Activated naive CD4-positive, alpha-beta T cell treated with anti-CD3 and anti-CD28 coated beads for 36 hours (primary cell): ENCODE results near the gene THRSP. TPM values are rescaled to one million over a fixed set of nuclear protein-coding genes. Genes with fewer than 3 reads are reported as not detected.

Source experiments
- CTCF ChIA-PET: fragments of 350-600 bp; sonication (Branson Sonifier 250); formaldehyde crosslinking; loops from one replicate; lab custom pipeline; 2021; ENCODE audit warnings: antibody characterized with exemption; lab: Charles Lee
- DNase-seq: peaks from one replicate; pipeline ENCODE4 v3.0.0-alpha.2; 2020
- H3K27ac Mint-ChIP-seq: one replicate; pipeline ENCODE4 v1.8.0; 2021; ENCODE audit warnings: mild to moderate bottlenecking, mixed read lengths
- H3K27me3 Mint-ChIP-seq: one replicate; pipeline ENCODE4 v1.8.0; 2021; ENCODE audit warnings: low read depth, mixed read lengths
- H3K36me3 Mint-ChIP-seq: one replicate; pipeline ENCODE4 v1.8.0; 2021; ENCODE audit warnings: low read depth, mixed read lengths
- H3K4me1 Mint-ChIP-seq: one replicate; pipeline ENCODE4 v1.8.0; 2021; ENCODE audit warnings: low read depth, mixed read lengths
- H3K4me3 Mint-ChIP-seq: one replicate; pipeline ENCODE4 v1.8.0; 2021; ENCODE audit warnings: mild to moderate bottlenecking, moderate library complexity, mixed read lengths
- H3K9me3 Mint-ChIP-seq: one replicate; pipeline ENCODE4 v1.8.0; 2021; ENCODE audit warnings: mixed read lengths
- intact Hi-C: fragments of 100-400 bp; cut with micrococcal nuclease; formaldehyde crosslinking; loops from one replicate; pipeline ENCODE4 v1.15.1; 2023
- total RNA-seq, 2 experiments: library from RNA; stranded (reverse); gene quantifications; one replicate each; pipeline ENCODE4 v1.2.3, GENCODE V29; 2021

THRSP gene
- total RNA-seq, 2 experiments from 2014 or later = not detected

GRCh38 chr11:78030429-78031325, 33.0 kb upstream of the THRSP start:
- Mint-ChIP-seq H3K27ac (no peak overlapping the region), H3K27me3 (no peaks in the 10 kb centered on the region), H3K4me1 (no peaks in the 10 kb centered on the region), H3K4me3 (no peak overlapping the region), H3K9me3 (no peaks in the 10 kb centered on the region), H3K36me3 (no peaks in the 10 kb centered on the region)
- DNase-seq = no peak
- intact Hi-C loops = no loop called here
- CTCF ChIA-PET = interaction anchor here (0.8 kb wide), 1 partner anchor 13 kb away, joined by 4 read pairs; no protein-coding TSS in a partner anchor

- DNase-seq = no peak
- Mint-ChIP-seq H3K4me3 (no peak overlapping the region), H3K9me3 (no peaks in the 10 kb centered on the region), H3K36me3 (no peaks in the 10 kb centered on the region), H3K27ac (no peak overlapping the region), H3K27me3 (no peaks in the 10 kb centered on the region), H3K4me1 (no peaks in the 10 kb centered on the region)
- CTCF ChIA-PET = no interaction called here
- intact Hi-C loops = no loop called here
Measured at GRCh38 chr11:78031629-78032028, 32.0 kb upstream of the THRSP start.

- Mint-ChIP-seq H3K9me3 (no peaks in the 10 kb centered on the region), H3K36me3 (no peaks in the 10 kb centered on the region), H3K4me3 (no peak overlapping the region), H3K4me1 (no peaks in the 10 kb centered on the region), H3K27me3 (no peaks in the 10 kb centered on the region), H3K27ac (no peak overlapping the region)
- intact Hi-C loops = no loop called here
- no peak for DNase-seq
- CTCF ChIA-PET = no interaction called here
Measured at GRCh38 chr11:78032090-78032489, 31.6 kb upstream of the THRSP start.

- CTCF ChIA-PET = interaction anchor here (0.7 kb wide), 1 partner anchor 510 kb away, joined by 5 read pairs; no protein-coding TSS in a partner anchor
- no peak overlapping the region for H3K27ac Mint-ChIP-seq
- DNase-seq = no peak
- no peaks in the 10 kb centered on the region for H3K36me3 Mint-ChIP-seq
- intact Hi-C loops = no loop called here
- H3K27me3 Mint-ChIP-seq = no peaks in the 10 kb centered on the region
- no peaks in the 10 kb centered on the region for H3K4me1 Mint-ChIP-seq
- H3K4me3 Mint-ChIP-seq = no peak overlapping the region
- H3K9me3 Mint-ChIP-seq = no peaks in the 10 kb centered on the region
Measured at GRCh38 chr11:78033040-78033439, 30.6 kb upstream of the THRSP start.

GRCh38 chr11:78034623-78035022, 29.0 kb upstream of the THRSP start:
- Mint-ChIP-seq H3K27ac (no peak overlapping the region), H3K4me3 (no peak overlapping the region), H3K4me1 (peaks cover 3% of the 10 kb centered on the region), H3K9me3 (no peaks in the 10 kb centered on the region), H3K36me3 (no peaks in the 10 kb centered on the region), H3K27me3 (no peaks in the 10 kb centered on the region)
- DNase-seq = no peak
- intact Hi-C loops = no loop called here
- CTCF ChIA-PET = interaction anchor here (2.3 kb wide), 1 partner anchor 11 kb away, joined by 11 read pairs; no protein-coding TSS in a partner anchor

- Mint-ChIP-seq H3K36me3 (no peaks in the 10 kb centered on the region), H3K9me3 (no peaks in the 10 kb centered on the region), H3K27ac (no peak overlapping the region), H3K27me3 (no peaks in the 10 kb centered on the region), H3K4me1 (peaks cover 11% of the 10 kb centered on the region), H3K4me3 (no peak overlapping the region)
- CTCF ChIA-PET = interaction anchor here (0.7 to 2.3 kb wide), 2 partner anchors 9 to 490 kb away, joined by 4 to 11 read pairs; no protein-coding TSS in a partner anchor
- intact Hi-C loops = no loop called here
- DNase-seq = no peak
Measured at GRCh38 chr11:78036313-78036712, 27.3 kb upstream of the THRSP start.

GRCh38 chr11:78037056-78037455, 26.6 kb upstream of the THRSP start:
- no peak overlapping the region for H3K27ac Mint-ChIP-seq
- H3K9me3 Mint-ChIP-seq = no peaks in the 10 kb centered on the region
- CTCF ChIA-PET = interaction anchor here (1.0 to 2.3 kb wide), 2 partner anchors 9 kb away, joined by 3 to 11 read pairs; no protein-coding TSS in a partner anchor
- intact Hi-C loops = no loop called here
- H3K36me3 Mint-ChIP-seq = no peaks in the 10 kb centered on the region
- H3K4me1 Mint-ChIP-seq = peaks cover 11% of the 10 kb centered on the region
- no peak for DNase-seq
- no peak overlapping the region for H3K4me3 Mint-ChIP-seq
- no peaks in the 10 kb centered on the region for H3K27me3 Mint-ChIP-seq

- Mint-ChIP-seq H3K4me3 (no peak overlapping the region), H3K4me1 (peaks cover 11% of the 10 kb centered on the region), H3K27me3 (no peaks in the 10 kb centered on the region), H3K9me3 (no peaks in the 10 kb centered on the region), H3K27ac (no peak overlapping the region), H3K36me3 (no peaks in the 10 kb centered on the region)
- CTCF ChIA-PET = interaction anchor here (1.0 kb wide), 1 partner anchor 8 kb away, joined by 3 read pairs; no protein-coding TSS in a partner anchor
- intact Hi-C loops = no loop called here
- no peak for DNase-seq
Measured at GRCh38 chr11:78037825-78038620, 25.6 kb upstream of the THRSP start.

GRCh38 chr11:78038697-78039313, 24.9 kb upstream of the THRSP start:
- Mint-ChIP-seq H3K9me3 (no peaks in the 10 kb centered on the region), H3K4me1 (peaks cover 11% of the 10 kb centered on the region), H3K36me3 (no peaks in the 10 kb centered on the region), H3K4me3 (no peak overlapping the region), H3K27me3 (no peaks in the 10 kb centered on the region), H3K27ac (no peak overlapping the region)
- CTCF ChIA-PET = no interaction called here
- DNase-seq = no peak
- intact Hi-C loops = no loop called here

GRCh38 chr11:78039391-78039918, 24.2 kb upstream of the THRSP start:
- H3K4me3 Mint-ChIP-seq = no peak overlapping the region
- intact Hi-C loops = no loop called here
- no peaks in the 10 kb centered on the region for H3K9me3 Mint-ChIP-seq
- CTCF ChIA-PET = no interaction called here
- no peaks in the 10 kb centered on the region for H3K27me3 Mint-ChIP-seq
- H3K27ac Mint-ChIP-seq = no peak overlapping the region
- no peak for DNase-seq
- peaks cover 11% of the 10 kb centered on the region for H3K4me1 Mint-ChIP-seq
- H3K36me3 Mint-ChIP-seq = no peaks in the 10 kb centered on the region

GRCh38 chr11:78039919-78040671, 23.6 kb upstream of the THRSP start:
- H3K4me1 Mint-ChIP-seq = peaks cover 11% of the 10 kb centered on the region
- no peaks in the 10 kb centered on the region for H3K9me3 Mint-ChIP-seq
- CTCF ChIA-PET = no interaction called here
- H3K27ac Mint-ChIP-seq = no peak overlapping the region
- peak; percentile 32 for DNase-seq
- H3K36me3 Mint-ChIP-seq = no peaks in the 10 kb centered on the region
- no peaks in the 10 kb centered on the region for H3K27me3 Mint-ChIP-seq
- intact Hi-C loops = no loop called here
- H3K4me3 Mint-ChIP-seq = peak overlapping the region; percentile 17
